Measurements from ENCODE around the gene LYZL1. TPM values are rescaled to one million over a fixed set of nuclear protein-coding genes. Genes with fewer than 3 reads are reported as not detected.

The LYZL1 gene
- total RNA-seq, 2 experiments from 2014 or later = not detected

DNA sequence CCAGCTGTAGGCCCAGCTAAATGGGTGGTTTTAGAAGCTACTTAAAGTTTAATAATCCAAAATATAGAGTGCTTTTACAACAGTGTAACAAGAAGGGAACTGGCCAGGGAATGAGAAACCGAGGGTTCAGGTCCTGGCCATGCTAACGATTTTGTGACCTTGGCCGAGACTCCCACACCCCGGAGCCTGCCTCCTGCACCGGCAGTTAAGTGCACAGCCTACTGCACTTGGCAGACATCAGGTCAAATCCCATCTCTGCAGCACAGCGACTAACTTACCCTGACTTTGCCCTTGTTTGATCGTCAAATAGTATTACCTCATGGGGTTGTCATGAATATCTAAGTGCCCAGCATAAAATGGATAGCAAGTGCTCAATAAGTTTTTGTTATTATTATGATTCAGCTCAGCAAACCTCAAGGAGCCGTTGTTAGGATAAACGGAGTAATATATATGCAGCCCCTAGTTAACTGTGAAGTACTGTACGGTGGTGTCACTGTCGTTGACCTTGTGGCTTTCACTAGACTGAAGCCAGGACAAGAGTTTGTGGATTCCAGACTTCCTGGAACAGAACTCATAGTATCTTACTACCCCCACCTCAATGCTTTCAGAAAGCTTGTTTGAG, 35.5 kb downstream of the LYZL1 start:
- DNase-seq (no peak), ATAC-seq (no peak)
- H3K4me1 Mint-ChIP-seq (ENCODE audit: low read depth) = no peaks in the 10 kb centered on the region
- H3K36me3 Mint-ChIP-seq (ENCODE audit: low read depth) = no peaks in the 10 kb centered on the region
- no peak overlapping the region for H3K27ac Mint-ChIP-seq
- no peak overlapping the region for H3K4me3 Mint-ChIP-seq
- intact Hi-C loops (cut with micrococcal nuclease) = no loop called here
- peaks cover 11% of the 10 kb centered on the region for H3K27me3 Mint-ChIP-seq
- ChIA-PET POLR2A (no interaction called here), CTCF (no interaction called here)
- H3K9me3 Mint-ChIP-seq = no peaks in the 10 kb centered on the region
- TF ChIP-seq, protein P1, sequence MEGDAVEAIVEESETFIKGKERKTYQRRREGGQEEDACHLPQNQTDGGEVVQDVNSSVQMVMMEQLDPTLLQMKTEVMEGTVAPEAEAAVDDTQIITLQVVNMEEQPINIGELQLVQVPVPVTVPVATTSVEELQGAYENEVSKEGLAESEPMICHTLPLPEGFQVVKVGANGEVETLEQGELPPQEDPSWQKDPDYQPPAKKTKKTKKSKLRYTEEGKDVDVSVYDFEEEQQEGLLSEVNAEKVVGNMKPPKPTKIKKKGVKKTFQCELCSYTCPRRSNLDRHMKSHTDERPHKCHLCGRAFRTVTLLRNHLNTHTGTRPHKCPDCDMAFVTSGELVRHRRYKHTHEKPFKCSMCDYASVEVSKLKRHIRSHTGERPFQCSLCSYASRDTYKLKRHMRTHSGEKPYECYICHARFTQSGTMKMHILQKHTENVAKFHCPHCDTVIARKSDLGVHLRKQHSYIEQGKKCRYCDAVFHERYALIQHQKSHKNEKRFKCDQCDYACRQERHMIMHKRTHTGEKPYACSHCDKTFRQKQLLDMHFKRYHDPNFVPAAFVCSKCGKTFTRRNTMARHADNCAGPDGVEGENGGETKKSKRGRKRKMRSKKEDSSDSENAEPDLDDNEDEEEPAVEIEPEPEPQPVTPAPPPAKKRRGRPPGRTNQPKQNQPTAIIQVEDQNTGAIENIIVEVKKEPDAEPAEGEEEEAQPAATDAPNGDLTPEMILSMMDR (IDR thresholded peaks at IDR 0.05) = no peak

DNA sequence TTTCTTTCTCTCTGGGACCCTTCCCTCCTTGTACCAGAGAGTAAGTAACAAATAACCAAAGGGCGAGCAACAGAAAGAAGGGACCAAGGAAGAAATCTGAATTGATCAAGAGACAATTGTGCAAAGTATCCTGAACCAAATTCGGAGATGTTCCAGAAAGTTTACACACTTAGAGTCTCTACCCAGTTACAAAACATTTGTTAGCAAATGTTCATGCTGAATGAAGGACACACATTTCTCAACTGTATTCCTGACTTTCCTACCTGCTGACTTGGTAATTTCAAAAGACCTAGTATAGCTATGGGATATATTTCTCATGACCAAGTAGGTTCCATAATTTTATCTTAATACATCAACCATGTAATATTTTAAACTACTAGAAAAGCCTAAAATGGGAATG, 37.4 kb downstream of the LYZL1 start:
- TF ChIP-seq, protein P1 (IDR thresholded peaks at IDR 0.05) = no peak
- Mint-ChIP-seq H3K4me3 (no peak overlapping the region), H3K36me3 (ENCODE audit: low read depth) (no peaks in the 10 kb centered on the region), H3K9me3 (no peaks in the 10 kb centered on the region), H3K4me1 (ENCODE audit: low read depth) (no peaks in the 10 kb centered on the region), H3K27me3 (peaks cover 8% of the 10 kb centered on the region), H3K27ac (no peak overlapping the region)
- DNase-seq = no peak
- intact Hi-C loops (cut with micrococcal nuclease) = no loop called here
- ChIA-PET POLR2A (no interaction called here), CTCF (interaction anchor here (1.1 kb wide), 1 partner anchor 8 kb away, joined by 3 read pairs; no protein-coding TSS in a partner anchor)
- ATAC-seq = no peak

DNA sequence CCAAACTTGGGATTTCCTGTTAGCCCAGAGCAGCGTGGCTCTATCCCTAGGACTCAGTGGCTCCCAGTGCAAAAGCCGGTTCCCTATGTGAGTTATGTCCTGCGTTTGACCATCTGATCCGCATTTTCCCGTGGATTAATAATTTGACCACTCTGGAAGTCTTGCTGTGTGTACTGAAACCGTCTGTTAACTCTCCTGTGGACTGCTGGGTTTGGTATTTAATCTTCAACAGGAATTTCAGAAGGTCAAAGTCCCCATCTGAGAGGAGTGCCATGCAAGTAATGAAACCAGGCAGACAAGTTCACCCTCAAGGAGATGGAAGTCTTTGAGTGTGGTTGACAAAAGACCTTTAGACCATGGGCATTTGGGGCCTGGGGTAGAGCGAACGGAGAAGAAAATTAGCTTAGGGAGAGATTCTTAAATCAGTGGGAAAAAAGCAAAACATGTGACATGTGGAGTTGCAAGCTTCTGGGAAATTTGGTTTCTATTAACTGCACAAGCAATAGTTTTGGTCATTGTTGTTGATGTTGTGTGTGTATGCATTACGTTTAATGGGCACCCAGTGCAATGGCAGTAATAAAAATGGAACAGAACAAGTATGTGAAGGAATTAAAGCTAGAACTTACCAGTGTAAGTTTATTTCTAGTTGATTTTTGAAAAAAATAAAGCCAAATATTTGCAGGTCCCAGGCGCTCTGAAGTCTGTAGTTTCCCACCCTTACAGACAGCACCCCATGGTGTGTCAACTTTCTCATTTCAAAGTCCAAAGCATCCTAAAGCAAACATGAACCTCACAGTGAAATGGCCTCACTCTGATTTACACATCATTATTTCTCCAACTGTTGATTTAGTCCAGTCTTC, 38.2 kb downstream of the LYZL1 start:
- no peak for DNase-seq
- H3K4me1 Mint-ChIP-seq (ENCODE audit: low read depth) = no peaks in the 10 kb centered on the region
- H3K36me3 Mint-ChIP-seq (ENCODE audit: low read depth) = no peaks in the 10 kb centered on the region
- H3K27me3 Mint-ChIP-seq = peaks cover 9% of the 10 kb centered on the region
- ChIA-PET CTCF (interaction anchor here (1.1 kb wide), 1 partner anchor 9 kb away, joined by 3 read pairs; no protein-coding TSS in a partner anchor), POLR2A (no interaction called here)
- no peak overlapping the region for H3K4me3 Mint-ChIP-seq
- TF ChIP-seq, protein P1 (IDR thresholded peaks at IDR 0.05) = no peak
- no peak overlapping the region for H3K27ac Mint-ChIP-seq
- intact Hi-C loops (cut with micrococcal nuclease) = no loop called here
- no peaks in the 10 kb centered on the region for H3K9me3 Mint-ChIP-seq
- no peak for ATAC-seq

DNA sequence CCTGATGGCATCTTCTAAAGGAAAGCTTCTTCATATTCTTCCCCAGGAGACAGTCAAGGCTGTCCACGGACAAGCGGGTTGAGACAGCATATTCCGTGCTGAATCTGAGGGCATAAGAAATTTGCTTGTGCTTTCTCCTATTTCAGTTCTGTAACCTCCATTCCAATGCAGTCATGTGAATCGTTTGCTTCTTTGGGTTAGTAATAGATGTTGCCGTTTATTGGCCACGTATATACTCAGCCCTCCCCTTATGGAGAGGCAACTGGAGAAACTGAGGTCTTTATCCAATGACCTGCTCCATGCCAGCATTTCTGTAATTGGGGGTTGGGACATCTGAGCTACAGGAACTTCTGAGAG, 38.9 kb downstream of the LYZL1 start:
- no peaks in the 10 kb centered on the region for H3K4me1 Mint-ChIP-seq (ENCODE audit: low read depth)
- no peaks in the 10 kb centered on the region for H3K9me3 Mint-ChIP-seq
- POLR2A ChIA-PET = no interaction called here
- H3K27me3 Mint-ChIP-seq = peaks cover 10% of the 10 kb centered on the region
- no peak for DNase-seq
- TF ChIP-seq, protein P1 (IDR thresholded peaks at IDR 0.05) = no peak
- ATAC-seq = no peak
- intact Hi-C loops (cut with micrococcal nuclease) = no loop called here
- H3K4me3 Mint-ChIP-seq = no peak overlapping the region
- no peak overlapping the region for H3K27ac Mint-ChIP-seq
- H3K36me3 Mint-ChIP-seq (ENCODE audit: low read depth) = no peaks in the 10 kb centered on the region
- CTCF ChIA-PET = no interaction called here

DNA sequence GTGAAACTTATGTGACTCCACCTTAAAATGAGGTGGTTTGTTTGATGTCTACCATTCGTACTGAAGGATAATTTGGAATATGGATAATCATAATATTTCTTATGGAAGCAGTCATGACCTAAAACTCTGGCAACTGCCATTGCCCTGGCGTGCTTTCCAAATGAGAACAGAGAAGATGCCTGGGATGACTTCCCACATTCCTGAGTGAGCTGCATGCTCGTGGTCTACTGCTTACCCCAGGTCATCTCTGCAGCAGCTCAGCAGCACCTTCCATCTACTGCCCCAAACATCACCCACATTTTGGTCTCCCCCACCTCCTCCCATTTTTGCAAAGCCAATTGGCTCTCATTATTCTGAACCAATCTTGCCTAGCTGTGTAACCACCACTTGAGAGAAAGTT, 40.1 kb downstream of the LYZL1 start:
- Mint-ChIP-seq H3K4me1 (ENCODE audit: low read depth) (no peaks in the 10 kb centered on the region), H3K9me3 (no peaks in the 10 kb centered on the region), H3K4me3 (no peak overlapping the region), H3K27me3 (peaks cover 11% of the 10 kb centered on the region), H3K27ac (no peak overlapping the region), H3K36me3 (ENCODE audit: low read depth) (no peaks in the 10 kb centered on the region)
- ATAC-seq (no peak), DNase-seq (no peak)
- TF ChIP-seq, protein P1 (IDR thresholded peaks at IDR 0.05) = no peak
- ChIA-PET POLR2A (no interaction called here), CTCF (no interaction called here)
- intact Hi-C loops (cut with micrococcal nuclease) = no loop called here

Measured in activated CD8-positive, alpha-beta T cell treated with anti-CD3 and anti-CD28 coated beads for 36 hours (primary cell).